GM11168 (cell line): ENCODE results near the gene CRYGB.
"Not testable (repeated sequence)": the region's sequence is repeated elsewhere in the genome, so short reads cannot be mapped to it uniquely, and the experiment has no call there.

Source experiments
- in situ Hi-C: fragments of 300-500 bp; cut with MboI; formaldehyde crosslinking; loops from one replicate; pipeline ENCODE4 v1.12.0; 2022; ENCODE audit warnings: low sequenced_read_pairs; ENCODE audit not compliant: unreplicated experiment

CRYGB gene

DNA sequence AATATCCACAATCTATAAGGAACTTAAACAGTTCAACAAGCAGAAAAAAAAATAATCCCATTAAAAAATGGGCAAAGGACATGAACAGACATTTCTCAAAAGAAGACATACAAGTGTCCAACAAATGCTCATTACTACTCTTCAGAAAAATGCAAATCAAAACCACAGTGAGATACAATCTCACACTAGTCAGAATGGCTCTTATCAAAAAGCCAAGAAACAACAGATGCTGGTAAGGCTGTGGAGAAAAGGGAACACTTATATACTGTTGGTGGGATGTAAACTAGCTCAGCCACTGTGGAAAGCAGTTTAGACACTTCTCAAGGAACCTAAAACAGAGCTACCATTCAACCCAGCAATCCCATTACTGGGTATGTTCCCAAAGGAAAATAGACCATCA, 7.2 kb upstream of the CRYGB start:
- in situ Hi-C loops: no loop called here

DNA sequence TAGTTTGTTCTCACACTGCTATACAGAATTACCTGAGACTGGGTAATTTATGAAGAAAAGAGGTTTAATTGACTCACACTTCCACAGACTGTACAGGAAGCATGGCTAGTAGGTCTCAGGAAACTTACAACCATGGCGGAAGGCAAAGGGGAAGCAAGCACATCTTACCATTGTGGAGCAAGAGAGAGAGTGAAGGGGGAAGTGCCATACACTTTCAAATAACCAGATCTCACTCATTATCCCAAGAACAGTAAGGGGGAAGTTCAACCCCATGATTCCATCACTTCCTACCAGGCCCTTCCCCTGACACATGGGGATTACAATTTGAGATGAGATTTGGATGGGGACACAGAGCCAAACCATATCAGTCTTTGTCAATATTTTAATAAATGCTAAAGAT, 5.0 kb upstream of the CRYGB start:
- in situ Hi-C loops: no loop called here

DNA sequence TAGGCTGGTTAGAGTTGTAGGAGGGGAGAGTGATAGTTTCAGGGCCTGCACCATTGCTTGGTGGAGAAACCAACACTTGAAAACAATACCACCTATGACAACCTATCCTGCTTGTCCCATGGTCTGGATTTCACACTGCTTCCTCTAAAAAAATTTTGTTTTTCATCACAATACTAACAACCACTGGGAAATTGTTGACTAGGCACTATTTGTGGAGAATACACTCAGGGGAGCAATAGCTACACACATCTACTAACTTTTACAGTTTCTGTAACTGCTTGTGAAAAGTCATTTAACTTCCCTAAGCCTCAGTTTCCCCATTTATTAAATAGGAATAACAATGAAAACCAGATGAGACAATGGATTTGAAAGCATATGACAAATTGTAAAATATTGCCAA, 4.1 kb upstream of the CRYGB start:
- in situ Hi-C loops: no loop called here

DNA sequence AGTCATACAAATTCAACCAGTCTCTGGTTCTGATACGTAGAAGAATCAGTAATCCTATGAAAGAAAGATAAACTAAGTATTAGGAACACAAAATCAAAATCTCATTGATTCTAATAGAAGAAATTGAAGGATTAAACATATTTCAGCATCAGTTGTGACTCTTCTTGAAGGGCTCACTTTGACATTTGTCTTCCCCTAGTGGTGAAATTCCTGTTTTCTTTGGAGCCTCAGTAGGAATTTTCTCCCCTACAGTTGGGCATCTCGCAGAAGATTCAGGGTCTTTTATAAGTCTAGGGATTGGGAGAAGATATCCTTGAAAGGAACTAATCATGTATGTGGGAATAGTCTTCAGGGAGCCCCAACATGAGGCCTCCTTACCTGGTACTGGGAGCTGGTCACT, 2.8 kb upstream of the CRYGB start:
- in situ Hi-C loops: no loop called here

DNA sequence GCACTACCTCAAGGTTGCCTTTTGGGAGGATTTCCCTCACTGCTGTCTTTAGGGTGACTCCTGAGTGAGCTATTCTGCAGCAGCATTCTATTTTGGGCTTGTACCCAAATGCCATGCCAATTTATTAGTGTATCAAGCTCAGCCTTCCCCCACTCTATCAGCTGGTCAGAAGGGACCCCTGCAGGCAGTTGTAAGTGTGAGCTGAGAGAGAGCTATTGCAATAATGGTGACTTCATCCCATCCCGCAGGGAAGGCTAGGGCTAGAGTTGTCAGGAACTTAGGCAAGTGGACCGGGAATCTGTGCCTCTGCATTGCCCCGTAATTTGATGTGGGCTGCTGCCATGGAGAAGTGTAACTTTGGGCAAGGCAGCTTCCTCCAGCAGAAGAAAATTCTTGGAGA, 1.8 kb upstream of the CRYGB start:
- in situ Hi-C loops: no loop called here

GRCh38 chr2:208147008-208147407, 1.1 kb upstream of the CRYGB start:
- in situ Hi-C loops: no loop called here

GRCh38 chr2:208142925-208143799, 2.8 kb downstream of the CRYGB start:
- in situ Hi-C loops: no loop called here

GRCh38 chr2:208142240-208142924, 3.6 kb downstream of the CRYGB start:
- in situ Hi-C loops: no loop called here

- in situ Hi-C loops: no loop called here
Observed at GRCh38 chr2:208139447-208139846, 6.5 kb downstream of the CRYGB start.

GRCh38 chr2:208138334-208138733, 7.6 kb downstream of the CRYGB start:
- in situ Hi-C loops: not testable (repeated sequence)

- in situ Hi-C loops: no loop called here
Observed at GRCh38 chr2:208136716-208137094, 9.3 kb downstream of the CRYGB start.

GRCh38 chr2:208135794-208136715, 9.9 kb downstream of the CRYGB start:
- in situ Hi-C loops: no loop called here

GRCh38 chr2:208134928-208135586, 10.9 kb downstream of the CRYGB start:
- in situ Hi-C loops: no loop called here

DNA sequence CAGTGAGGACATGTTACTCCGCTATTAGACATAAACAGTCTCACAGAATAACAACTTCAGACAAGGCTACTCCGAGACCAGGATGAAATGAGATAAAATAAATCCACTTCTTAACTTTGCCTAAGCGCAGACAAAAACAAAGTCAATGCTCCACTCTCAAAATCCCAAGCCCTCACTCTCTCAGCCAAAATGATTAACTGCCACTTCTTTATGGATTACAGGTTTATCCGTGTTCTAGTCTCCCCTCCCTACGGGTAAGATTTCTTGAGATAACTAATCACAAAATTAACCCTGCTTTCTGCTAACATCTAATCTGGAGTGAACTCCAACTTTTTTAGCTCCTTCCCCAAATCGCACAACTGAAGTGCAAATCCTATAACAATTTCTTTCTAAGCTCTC, 15.2 kb downstream of the CRYGB start:
- in situ Hi-C loops: no loop called here

DNA sequence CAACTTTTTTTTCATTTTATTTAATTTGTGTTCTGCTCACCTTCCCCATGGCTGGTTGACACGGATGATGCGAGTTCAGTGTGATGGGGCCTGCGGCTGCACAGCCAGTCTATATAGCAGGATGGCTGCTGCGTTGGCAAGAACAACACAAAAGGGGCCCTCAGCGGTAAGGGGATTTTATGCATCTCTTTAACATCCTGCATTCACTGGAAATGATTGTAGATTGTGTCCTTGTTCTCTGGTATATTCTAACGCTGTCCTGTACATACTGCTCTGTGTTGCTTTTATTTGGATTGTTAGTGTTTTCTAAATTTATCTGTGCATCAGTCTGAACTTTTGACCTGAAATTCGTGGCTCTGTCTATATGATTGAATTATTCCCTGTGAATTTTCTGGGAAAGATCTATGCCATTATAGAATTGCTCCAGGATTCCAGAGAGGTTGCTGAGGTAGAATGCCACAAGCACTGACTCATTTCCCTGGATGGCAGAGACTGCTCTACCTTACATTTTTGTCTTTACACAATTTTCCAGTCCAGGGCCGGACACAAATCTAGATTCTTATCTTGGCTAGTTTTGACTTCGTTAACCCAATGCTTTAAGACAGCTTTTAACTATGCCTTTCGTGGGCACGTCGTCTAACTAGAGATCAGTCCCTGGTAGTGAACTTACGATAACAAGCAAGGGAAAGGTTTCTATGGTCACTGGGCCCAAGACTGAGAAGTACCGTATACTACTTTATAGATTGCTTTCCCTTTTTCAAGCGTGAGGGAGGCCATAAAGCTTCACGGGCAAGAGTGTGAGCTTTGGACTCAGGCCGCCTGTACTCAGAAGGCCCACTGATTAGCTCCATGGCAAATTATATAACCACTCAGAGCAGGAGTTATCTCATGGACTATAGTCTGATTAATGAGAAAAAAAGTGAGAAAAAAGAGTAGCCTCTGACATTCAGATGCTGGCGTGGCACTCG, 15.9 kb downstream of the CRYGB start, which contains the start of gene CRYGC:
Gene CRYGC (minus strand): TSS at position 85 of the 968 bp plus-strand sequence. CDS start 36 bp downstream, at position 49.
- in situ Hi-C loops: no loop called here

DNA sequence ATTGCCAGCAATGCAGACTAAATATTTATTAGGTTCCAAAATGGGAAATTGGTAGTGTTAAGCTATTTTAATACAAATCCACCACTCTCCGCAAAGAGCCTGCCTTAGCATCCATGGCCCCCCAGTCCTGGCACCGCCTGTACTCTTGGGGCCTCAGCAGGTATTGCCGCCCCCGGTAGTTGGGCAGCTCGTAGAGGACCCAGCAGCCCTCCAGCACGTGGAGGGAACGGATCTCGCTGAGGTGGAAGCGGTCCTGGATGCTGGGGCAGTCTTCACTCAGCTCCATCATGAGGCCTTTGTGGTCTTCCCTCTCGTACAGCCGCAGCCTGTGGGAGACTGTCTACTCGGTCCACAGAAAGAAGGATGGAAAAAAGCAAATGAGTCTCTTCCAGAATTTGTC, 17.8 kb downstream of the CRYGB start:
- in situ Hi-C loops: no loop called here

DNA sequence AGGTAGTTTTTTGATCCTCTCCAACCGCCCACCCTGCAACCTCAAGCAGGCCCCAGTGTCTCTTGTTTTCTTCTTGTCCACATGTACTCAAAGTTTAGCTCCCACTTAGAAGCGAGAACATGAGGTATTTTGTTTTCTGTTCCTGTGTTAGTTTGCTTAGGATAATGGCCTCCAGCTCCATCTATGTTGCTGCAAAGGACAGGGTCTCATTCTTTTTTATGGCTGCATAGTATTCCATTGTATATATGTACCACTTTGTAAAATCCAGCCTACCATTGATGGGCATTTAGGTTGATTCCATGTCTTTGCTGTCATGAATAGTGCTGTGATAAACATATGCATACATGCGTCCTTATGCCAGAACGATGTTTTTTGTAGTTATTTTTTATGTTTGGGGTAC, 18.9 kb downstream of the CRYGB start:
- in situ Hi-C loops: no loop called here

DNA sequence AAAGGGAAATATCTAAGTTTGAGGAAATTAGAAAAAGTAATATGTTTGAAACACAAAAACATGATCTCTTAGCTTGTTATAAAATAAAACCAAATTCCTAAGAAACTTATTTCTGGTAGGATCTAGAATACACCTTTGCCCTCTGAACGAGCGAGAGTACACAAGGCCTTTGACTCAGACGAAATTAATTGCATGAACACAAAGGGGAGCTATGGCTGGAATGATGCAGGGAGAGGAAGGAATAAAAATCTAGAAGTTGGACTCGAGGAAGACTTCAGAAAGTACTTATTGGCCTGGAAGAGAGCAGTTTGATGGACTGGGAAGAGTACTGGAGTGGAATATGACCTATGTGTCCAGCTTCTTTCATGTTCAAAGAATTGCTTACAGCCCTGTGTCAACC, 20.7 kb downstream of the CRYGB start:
- in situ Hi-C loops: no loop called here
